HG03025 (cell line): ENCODE measurements around the gene CTSD.

ENCODE experiments used
- ATAC-seq: cut with Tn5 transposase; IDR thresholded peaks from one replicate; pipeline ENCODE4 v1.9.1; 2021; ENCODE audit warnings: mild to moderate bottlenecking, moderate library complexity; ENCODE audit not compliant: unreplicated experiment, low FRiP score

The CTSD gene

DNA sequence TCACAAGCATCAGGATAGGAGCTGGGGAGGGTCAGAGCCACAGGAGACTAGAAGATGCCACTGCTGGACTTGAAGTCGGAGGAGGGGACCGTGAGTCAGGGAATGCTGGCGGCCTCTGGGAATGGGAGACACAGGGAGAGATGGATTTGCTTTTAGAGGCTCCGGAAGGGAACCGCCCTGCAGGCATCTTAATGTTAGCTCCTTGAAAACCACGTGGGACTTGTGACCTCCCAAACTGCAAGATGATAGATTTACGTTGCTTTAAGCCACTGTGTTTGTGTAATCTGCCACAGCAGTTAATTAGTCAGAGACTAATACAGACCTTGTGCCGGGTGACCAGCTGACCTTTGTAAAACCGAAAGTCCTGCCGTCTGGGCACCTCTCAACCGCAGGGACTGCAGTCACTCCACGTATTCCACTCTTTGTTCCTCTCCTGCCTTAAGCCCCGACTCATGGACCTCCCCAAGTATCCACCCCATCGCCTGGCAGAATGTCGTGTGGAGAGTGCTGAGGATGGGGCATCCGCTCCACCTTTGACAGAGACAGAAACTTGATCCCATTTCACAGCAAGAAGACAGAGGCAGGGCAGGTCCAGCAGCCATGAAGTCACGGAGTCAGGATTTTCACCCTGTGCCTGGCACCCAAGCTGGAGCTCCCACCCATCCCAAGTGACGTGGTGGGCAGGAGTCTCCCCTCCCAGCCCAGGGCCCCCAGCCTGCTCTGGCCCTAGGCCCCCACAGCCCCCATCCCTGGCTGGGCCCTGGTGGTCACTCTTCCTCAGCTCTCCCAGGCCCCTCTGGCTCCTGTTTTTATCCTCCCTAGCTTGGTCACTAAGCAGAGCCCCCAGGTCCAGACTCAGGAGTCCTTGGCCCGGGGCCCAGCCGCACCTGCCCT lies 19.4 kb upstream of the CTSD start:
- ATAC-seq, result no peak

DNA sequence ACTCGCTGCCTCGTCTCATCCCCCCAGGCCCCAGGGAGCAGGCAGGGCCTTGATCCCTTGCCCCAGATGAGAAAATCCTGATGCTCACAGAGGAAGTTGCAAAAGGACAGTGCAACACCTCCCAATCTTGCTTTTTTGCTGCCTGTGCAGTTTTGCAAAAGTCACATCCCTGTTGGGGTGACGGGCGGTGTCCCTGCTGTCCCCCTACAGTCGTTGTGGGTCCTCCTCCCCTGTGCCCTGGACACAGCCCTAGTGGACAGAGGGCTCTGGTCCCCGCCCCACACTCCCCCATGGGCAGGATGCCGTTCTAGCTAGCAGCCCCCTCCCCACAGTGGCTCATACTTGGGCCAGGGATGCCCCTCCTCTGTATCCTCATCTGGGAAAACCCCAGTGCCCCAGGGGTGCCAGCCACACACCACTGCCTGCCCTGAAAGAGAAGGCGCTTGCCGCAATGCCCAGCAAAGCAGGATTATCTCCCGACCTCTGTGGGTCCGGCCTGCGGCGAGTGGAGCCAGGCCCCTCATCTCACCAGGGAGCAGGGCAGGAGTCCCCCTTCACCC lies 18.4 kb upstream of the CTSD start:
- ATAC-seq, result no peak

DNA sequence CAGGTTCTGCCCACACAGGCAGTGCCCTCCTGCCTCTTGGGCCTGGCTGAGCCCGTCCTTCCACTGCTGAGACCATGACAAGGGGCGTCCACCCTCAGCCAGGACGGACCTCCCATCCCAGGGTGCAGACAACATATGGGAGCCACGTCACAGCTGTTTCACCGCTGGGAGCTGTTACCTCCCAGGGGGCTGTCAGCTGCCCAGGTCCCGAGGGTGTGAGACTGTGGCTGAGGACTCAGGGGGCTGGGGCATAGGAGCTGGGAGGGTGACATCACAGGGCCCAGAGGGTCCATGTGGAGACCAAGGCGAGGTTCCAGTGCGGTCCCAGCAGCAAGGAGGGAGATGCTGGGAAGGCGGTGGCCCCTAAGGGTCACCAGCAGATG lies 17.9 kb upstream of the CTSD start:
- no peak for ATAC-seq

DNA sequence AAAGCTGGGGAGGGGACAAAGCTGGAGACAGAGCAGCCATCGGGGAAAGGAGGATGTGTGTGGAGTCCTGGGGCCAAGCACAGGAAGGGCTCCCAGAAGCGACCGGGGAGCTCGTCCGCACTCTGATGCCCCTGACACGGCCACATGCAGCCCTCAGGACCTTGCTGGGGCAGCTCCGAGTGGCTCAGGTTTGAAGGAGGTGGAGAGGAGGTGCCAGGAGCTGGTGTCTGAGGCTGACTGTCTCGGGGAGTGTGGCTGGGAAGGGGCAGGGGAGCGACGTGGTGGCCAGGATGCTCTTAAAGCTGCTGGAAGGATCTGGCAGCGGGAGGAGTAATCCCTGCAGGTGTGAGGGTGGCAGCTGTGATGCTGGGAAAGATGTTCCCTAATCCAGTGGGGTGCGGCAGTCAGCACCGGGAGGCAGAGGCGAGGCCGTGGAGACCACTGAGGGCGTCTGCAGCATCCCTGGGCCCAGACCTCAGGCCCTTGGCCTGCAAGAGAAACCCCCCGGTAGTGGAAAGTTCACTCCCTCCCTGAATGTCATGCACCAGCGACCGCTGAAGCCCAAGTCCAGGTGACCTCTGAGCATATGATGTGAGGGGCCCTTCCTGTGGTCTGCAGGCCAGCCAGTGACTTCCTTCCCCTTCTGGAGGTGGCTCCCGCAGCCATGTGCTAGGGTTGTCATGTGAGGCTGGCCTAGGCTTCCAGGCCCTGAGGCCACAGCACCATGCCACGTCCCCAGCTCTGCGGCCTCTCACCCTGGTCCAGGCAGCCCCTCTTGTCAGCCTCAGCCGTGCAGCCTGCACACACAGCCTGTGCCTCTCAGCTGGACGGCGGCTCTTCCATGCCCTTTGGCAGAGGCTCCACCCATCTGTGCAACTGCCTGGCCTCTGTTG lies 17.2 kb upstream of the CTSD start:
- ATAC-seq, result no peak

DNA sequence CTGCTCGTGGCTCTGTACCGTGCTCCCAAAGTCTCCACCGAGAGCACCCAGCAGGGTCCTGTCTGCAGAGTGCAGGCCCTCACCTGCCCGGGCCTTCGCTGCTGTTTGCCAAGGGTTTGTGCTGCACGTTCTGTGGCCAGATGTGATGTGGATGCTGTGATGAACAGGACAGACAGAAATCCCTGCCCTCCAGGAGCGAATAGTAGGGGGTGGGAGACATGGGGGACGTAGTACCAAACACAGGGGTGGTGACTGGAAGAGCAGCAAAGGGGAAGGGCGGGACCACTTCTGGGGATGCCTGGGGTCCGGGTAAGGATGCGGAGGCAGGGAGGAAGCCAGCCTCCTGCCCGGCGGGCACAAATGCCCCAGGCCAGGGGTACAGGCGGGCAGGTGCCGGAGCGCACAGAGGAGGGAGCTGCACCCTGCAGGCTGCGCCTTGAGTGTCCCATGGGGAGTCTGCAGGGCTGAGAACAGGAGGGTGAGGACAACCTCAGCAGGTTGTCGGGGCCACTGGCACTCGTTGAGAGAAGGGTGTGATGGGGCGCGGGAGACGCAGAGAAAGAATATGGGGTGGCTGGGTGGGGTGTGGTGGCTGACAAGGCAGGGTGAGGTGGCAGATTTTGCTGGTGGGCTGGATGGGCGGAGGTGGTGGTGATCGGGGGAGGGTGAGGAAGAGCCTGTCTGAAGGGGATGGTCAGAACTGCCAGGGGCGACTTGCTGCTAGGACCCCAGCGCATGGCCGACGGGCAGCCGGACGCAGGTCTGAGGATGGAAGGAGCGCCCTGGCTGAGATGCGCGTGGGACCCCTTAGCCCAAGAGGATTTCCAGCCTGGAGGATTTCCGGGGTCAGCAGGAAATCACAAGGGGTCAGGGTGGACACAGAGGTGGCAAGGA lies 16.3 kb upstream of the CTSD start:
- ATAC-seq, result no peak

DNA sequence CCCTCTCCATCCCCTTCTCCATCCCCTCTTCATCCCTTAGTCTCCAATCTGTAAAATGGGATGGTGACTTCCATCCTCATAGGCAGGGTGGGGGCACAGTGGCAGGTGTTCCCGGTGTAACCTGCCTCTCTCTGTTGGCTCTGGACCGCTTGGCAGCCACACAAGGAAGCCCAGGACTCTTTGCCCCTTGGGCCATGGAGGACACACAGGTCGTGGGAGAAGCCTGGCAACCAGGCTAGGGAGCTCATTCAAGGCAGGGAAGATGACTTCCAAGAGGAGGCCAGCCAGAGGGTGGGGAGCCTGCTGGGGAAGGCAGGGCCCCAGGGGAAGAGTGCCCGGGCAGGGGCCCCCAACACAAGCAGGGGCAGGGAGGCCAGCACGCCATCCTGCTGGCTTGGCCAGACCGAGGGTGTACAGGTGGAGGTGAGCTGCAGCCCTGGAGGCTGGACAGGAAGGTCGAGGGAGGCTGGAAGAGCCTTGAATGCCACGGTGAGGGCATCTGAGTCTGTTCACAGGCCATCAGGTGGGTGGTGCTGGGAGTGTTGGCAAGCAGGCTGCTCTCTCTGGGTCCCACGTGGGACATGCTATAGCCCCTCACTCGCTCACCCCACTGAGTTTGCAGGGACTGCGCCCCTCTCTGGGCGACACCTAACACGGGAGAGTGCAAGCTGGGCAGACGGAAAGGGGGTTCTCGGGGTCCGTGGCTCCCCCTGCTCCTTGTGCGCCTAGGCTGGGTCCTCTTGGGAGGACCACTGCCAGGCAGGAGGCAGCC lies 15.5 kb upstream of the CTSD start:
- ATAC-seq, result no peak

DNA sequence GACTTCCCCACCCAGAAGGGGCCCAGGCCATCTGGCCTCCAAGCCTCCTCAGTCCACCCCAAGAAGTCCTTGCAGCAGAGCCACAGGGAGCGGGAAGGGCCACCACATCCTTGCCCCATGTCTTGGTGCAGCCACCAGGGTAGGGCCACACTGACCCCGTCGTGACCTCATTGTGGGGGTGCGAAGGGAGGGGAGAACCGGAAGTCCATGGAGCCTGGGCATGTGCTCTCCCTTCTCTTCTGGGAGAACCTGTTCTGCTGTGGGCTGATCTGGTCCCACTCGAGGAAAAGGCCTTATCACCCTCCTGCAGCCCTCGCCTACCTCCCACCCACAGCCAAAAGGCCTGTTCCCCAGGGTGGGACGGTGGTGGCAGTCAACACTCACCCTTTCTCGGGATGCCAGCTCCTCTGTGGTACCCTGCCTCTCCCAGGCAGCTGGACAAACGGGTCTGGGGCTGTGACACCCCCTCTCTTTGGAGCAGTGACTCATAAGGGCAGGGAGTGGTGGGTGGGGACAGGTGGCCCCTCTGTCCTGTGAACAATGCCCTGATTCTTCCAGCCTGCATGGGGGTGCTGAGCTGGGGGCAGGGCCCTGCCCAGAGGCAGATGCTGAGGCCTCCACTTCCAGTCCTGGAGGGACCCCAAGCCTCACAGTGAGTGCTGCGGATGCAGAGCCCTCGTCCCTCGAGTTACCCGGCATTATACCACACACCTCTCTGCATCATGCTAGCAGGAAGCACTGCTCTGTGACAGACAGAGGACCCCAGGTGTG lies 14.6 kb upstream of the CTSD start:
- ATAC-seq, result no peak

DNA sequence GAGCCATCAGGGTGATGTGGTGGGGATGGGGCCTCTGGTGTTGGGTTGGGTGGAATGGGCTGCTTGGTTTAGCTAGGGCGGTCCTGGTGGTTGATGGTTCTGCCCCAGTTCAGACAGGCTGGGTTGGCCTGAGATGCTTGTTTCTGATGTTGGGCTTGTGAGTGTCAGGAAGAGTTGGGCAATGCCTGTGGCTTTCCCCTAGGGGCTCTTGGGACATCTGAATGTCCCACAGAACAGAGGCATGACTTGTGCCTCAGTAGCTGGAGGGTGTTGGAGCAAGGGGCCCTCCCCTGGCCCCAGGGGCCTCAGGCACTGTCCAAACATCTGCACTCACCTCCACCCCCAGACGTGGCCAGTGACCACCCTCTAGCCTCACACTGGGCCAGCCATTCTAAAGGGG lies 14.0 kb upstream of the CTSD start:
- no peak for ATAC-seq

DNA sequence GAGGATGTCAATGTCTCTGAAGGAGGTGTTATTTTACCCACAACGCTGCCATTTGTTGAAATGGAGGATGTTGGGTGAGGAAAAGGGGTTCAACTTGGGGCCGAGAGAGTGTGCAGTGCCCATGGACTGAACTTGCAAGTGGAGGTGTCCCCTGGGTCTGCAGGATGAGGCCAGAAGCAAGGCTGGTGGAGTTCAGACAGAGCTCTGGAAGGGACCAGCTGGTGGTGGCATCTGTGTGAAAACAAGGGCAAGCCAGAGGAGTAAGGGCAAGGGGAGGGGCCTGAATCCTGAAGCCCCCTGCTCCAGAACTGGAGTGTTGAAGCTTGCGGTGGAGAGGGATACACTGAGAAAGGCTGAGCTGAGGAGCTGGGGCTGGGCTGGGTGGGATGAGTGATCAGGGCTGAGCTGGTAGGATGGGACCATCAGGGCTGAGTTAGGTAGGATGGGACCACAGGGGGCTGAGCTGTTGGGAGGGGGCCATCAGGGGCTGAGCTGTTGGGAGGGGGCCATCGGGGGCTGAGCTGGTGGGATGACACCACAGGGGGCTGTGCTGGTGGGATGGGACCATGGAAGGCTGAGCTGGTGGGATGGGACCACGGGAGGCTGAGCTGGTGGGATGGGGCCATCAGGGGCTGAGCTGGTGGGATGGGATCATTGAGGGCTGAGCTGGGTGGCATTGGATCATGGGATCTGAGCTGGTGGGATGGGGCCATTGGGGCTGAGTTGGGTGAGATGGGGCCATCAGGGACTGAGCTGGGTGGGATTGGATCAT lies 13.4 kb upstream of the CTSD start:
- ATAC-seq, result no peak

DNA sequence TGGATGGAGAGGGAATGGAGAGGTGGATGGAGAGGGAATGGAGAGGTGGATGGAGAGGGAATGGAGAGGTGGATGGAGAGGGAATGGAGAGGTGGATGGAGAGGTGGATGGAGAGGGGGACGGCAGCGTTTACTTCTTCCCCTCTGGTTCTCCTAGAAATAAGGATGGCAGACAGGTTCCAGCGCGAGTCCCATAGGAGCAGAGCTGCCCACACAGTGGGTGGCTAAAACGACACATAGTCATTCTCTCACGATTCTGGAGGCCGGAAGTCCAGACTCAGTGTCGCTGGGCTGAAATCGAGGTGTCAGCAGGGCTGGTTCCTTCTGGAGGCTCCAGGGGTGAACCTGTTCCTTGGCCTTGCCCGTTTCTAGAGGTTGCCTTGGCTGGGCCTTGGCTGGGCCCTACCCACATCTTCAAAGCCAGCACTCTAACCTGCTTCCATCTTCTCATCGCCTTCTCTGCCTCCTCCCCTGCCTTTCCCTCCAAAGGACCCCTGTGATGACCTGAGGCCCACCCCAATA lies 12.7 kb upstream of the CTSD start:
- ATAC-seq, result no peak

DNA sequence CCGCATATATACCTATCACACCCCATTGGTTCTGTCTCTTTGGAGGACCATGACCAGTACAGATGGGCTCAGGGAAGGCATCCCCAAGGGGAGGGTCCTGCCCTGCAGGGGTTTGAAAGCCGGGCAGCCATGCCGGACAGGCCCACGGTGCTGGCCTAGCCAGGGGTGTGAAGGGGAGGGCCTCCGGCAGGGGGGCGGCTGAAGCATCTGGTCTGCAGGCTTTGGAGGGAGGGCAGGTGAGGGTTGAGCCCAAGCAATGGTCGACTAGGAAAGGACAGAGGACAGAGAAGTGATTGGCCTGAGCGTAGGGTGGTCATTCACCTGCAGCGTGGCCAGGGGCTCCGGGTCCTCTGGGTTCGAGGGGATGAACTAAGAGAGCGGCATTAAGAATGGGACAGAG lies 11.2 kb upstream of the CTSD start:
- ATAC-seq, result no peak

DNA sequence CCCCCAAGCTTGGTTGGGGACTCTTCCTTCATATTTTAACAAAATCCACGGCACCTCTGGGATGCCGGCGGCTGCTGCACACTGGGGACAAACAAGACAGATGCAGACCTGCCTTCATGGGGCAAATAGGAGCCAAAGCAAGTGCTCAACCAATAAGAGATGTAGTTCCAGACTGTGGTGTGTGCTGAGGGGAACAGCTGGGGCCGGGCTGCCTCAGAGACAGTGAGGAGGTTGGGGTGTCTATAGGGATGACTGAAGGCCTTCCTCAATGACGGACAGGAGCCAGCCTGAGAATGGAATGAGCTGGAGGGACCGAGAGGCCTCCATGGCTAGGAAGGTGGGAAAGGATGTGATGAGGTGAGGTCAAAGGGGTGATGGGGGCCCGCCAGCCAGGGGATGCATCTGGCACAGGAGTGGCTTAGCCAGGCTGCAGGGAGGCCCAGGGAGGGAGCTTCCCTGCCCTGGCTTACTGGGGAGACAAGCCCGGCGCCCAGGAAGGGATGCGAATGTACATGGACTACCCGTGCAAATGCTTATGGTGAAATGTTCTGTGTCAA lies 10.3 kb upstream of the CTSD start:
- no peak for ATAC-seq

DNA sequence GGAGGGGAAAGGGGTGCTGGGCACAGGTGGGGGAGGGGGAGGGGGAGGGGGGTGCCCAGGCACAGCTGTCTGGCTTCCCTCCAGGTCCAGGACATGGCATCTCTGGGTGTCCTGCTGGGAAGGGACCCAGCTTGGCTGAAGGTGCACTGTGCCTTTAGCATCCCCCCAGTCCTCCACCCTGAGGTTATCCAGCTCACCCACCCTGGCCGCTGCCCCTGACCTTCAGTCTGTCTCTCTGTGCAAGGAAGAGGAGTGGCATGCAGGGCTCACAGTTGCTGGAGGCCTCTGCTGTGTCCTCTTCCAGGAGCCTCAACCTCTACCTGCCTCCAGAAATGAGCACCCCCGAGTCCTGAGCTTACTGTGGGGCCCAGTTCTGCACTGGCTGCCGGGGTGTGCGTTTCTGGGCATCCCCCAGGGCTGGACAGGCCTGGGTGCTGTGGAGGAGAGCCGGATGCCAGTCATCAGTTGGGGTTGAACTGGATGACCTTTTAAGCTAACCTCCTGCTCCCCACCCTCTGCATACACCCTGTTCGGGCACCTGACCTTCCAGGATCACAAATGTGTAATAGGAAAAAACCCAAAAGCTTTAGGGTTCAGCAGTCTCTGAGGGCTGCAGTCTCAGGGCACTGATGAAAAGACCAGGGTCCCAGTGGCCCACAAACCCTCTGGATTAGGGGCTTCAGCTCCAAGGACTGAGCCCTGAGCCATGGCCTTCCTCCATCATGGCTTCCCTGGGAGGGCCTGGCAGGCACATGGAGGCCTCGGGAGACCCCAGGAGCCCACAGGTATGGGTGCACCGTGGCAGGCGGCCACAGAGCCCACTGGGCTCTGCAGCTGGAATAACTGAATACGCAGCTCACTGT lies 9.6 kb upstream of the CTSD start:
- no peak for ATAC-seq

DNA sequence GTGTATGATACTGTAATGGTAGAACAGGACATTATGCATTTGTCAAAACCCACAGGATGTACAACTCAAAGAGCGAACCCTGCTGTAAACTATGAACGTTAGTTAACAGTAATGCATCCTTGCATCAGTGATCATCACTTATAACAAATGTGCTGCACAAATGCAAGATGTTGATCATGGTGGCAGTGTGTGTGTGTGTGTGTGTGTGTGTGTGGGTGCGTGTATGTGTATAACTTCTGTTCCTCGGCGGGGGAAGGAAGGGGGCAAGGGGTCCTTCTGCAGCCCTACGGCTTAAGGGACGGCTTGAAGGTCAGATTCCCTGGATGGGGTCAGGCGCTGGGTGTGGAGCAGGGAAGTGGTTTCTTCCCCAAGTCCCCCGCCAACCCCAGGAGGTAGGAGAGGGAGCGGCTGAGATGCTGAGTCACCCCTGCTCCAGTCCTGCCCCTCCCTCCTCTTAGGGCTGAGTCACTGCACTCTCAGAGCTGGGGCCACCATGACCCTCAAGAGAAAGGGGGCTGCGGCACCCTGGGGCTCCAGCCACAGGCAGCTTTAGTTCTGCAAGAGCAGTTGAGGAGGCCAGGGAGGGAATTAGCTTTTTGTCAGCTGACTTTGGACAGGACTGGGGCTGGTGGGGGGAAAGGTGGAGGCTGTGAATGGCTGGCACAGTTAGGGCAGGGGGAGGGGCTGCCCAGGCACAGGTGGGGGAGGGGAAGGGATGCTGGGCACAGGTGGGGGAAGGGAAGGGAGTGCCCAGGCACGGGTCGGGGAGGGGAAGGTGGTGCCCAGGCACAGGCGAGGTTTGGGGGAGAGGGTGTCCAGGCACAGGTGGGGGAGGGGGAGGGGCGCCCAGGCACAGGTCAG lies 8.8 kb upstream of the CTSD start:
- ATAC-seq, result no peak

DNA sequence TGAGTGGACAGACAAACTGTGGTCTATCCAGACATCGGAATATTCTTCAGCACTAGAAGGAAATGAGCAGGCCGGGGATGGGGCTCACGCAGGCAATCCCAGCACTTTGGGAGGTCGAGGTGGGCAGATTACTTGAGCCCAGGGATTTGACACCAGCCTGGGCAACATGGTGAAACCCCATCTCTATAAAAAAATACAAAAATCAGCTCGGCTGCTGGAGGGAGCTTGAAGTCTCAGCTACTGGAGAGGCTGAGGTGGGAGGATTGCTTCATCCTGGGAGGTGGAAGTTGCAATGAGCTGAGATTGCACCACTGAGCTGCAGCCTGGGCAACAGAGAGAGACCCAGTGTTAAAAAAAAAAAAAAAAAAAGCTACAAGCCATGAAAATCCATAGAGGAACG lies 8.0 kb upstream of the CTSD start:
- ATAC-seq, result no peak

DNA sequence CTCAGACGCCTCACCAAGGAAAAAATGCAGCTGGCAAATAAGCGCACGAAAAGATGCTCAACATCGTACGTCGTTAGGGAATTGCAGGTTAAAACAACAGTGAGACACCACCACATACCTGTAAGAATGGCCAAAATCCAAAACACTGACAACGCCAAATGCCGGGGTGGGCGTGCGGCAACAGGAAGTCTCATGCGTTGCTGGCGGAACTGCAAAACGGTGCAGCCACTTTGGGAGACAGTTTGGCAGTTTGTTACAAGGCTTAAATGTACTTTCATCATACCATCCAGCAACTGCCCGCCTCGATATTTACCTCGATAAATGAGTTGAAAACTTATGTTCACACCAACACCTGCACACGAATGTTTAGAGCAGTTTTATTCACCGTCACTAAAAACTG lies 7.5 kb upstream of the CTSD start:
- no peak for ATAC-seq
